K562 (cell line): Measurements from ENCODE around the gene ILKAP. TPM values are rescaled to one million over a fixed set of nuclear protein-coding genes. Genes with fewer than 3 reads are reported as not detected.

Experiments
- ATAC-seq: fragments of 200-7000 bp; cut with Tn5 transposase; 3 replicates; pipeline ENCODE4 v1.9.1; 2020; ENCODE audit warnings: moderate library complexity
- BruUV-seq: library from RNA; stranded (reverse); fragments of 400-500 nt; replicated peaks from 2 replicates; lab custom pipeline; 2021; lab: Mats Ljungman, UMichigan
- CTCF ChIA-PET: fragments of 300-600 bp; formaldehyde crosslinking; extraction: SDS; loops from one replicate; lab custom pipeline; 2021; ENCODE audit warnings: low intra/inter-chr PET ratio; lab: Yijun Ruan, JAX
- POLR2A ChIA-PET: fragments of 300-600, 350-650 bp; sonication (Branson Sonifier 250); formaldehyde crosslinking; extraction: SDS; loops from one replicate; lab custom pipeline; 2021; ENCODE audit warnings: antibody characterized with exemption, inconsistent platforms; lab: Yijun Ruan, JAX
- DNase-seq, 4 experiments: peaks; one replicate each; pipeline versions ENCODE4 v3.0.0 to v3.0.0-alpha.2; 2011 to 2018; ENCODE audit warnings: low spot score in 3 of 4, mixed read lengths in 3 of 4; ENCODE audit errors: extremely low read depth in 1 of 4
- FAIRE-seq: peaks from 2 replicates; lab custom pipeline; 2011; peaks lifted over from hg19 to GRCh38; lab: Jason Lieb, UNC
- H2AFZ ChIP-seq: 2 replicates; pipeline ENCODE4 v1.6.0; 2011; ENCODE audit warnings: low read depth, low read length, control low read depth, inconsistent platforms
- H3K27ac ChIP-seq: fragments of 200-600 bp; 3 replicates; pipeline ENCODE4 v1.8.0; 2011; ENCODE audit warnings: low read depth, mild to moderate bottlenecking, control low read depth, inconsistent platforms, low read length, moderate library complexity, mixed read lengths; ENCODE audit errors: extremely low read depth
- H3K27me3 ChIP-seq, 2 experiments: fragments of 300-600 bp in 1 of 2; 2 replicates in 1 of 2; 3 replicates in 1 of 2; pipeline versions ENCODE4 v1.6.0 to v1.8.0; 2011; ENCODE audit warnings: inconsistent platforms in 2 of 2, low read length in 2 of 2, mild to moderate bottlenecking in 1 of 2, mixed read lengths in 1 of 2, moderate library complexity in 1 of 2; ENCODE audit not compliant: control insufficient read depth in 2 of 2, insufficient read depth in 2 of 2
- H3K36me3 ChIP-seq: fragments of 300-600 bp; 3 replicates; pipeline ENCODE4 v1.8.0; 2011; ENCODE audit warnings: mild to moderate bottlenecking, low read length, inconsistent platforms; ENCODE audit not compliant: control insufficient read depth, insufficient read depth
- H3K4me1 ChIP-seq, 2 experiments: fragments of 200-600 bp in 1 of 2; replicated peaks in 1 of 2; 2 replicates in 1 of 2; 3 replicates in 1 of 2; pipeline versions ENCODE4 v1.5.1 to v1.8.0; 2011; ENCODE audit warnings: inconsistent platforms in 2 of 2, low read length in 2 of 2, mild to moderate bottlenecking in 1 of 2, mixed read lengths in 1 of 2, moderate library complexity in 1 of 2; ENCODE audit not compliant: control insufficient read depth in 2 of 2, insufficient read depth in 2 of 2
- H3K4me2 ChIP-seq: 2 replicates; pipeline ENCODE4 v1.6.1; 2011; ENCODE audit warnings: low read length, control low read depth, inconsistent platforms, mixed read lengths; ENCODE audit not compliant: insufficient read depth
- H3K4me3 ChIP-seq: fragments of 200-600 bp; sonication (generic), shearing (Covaris generic); 2 replicates; pipeline ENCODE4 v1.5.1; 2016; ENCODE audit warnings: control low read depth, inconsistent platforms
- H3K79me2 ChIP-seq: fragments of 200-600 bp; 3 replicates; pipeline ENCODE4 v1.8.0; 2011; ENCODE audit warnings: low read length, inconsistent platforms; ENCODE audit not compliant: control insufficient read depth, insufficient read depth
- H3K9ac ChIP-seq, 2 experiments: 2 replicates each; pipeline versions ENCODE4 v1.6.0 to v1.6.1; 2011; ENCODE audit warnings: low read depth in 2 of 2, low read length in 2 of 2, control low read depth in 1 of 2, inconsistent platforms in 1 of 2, mild to moderate bottlenecking in 1 of 2, mixed read lengths in 1 of 2; ENCODE audit not compliant: insufficient read depth in 1 of 2
- H3K9me1 ChIP-seq: one replicate; pipeline ENCODE4 v1.6.0; 2011; ENCODE audit warnings: inconsistent platforms, mild to moderate bottlenecking, low read length, moderate library complexity; ENCODE audit not compliant: control insufficient read depth, insufficient read depth
- H3K9me3 ChIP-seq: replicated peaks from 2 replicates; pipeline ENCODE4 v1.5.1; 2011; ENCODE audit warnings: low read depth, low read length, inconsistent platforms; ENCODE audit not compliant: control insufficient read depth, insufficient read depth
- H4K20me1 ChIP-seq: replicated peaks from 2 replicates; pipeline ENCODE4 v1.6.1; 2011; ENCODE audit warnings: low read length, inconsistent platforms, mixed read lengths; ENCODE audit not compliant: control insufficient read depth, insufficient read depth
- AFF1 ChIP-seq, 2 experiments: fragments of 450-650 bp; IDR thresholded peaks; 2 replicates each; pipeline ENCODE4 v1.6.1; 2018; ENCODE audit warnings: mild to moderate bottlenecking in 2 of 2, low read depth in 1 of 2; ENCODE audit not compliant: partially characterized antibody in 2 of 2
- ATF1 ChIP-seq, 2 experiments: fragments of 450-650 bp in 1 of 2; IDR thresholded peaks; 2 replicates each; pipeline ENCODE4 v1.6.1; 2016; ENCODE audit warnings: missing compliant biosample characterization in 1 of 2, missing genetic modification characterization in 1 of 2
- BCOR ChIP-seq: fragments of 450-650 bp; IDR thresholded peaks from 2 replicates; pipeline ENCODE4 v1.6.1; 2016
- CREB1 ChIP-seq, 2 experiments: sonication (generic) in 1 of 2; formaldehyde crosslinking in 1 of 2; IDR thresholded peaks; 2 replicates each; pipeline versions ENCODE4 v1.6.1 to v1.8.0; 2012 to 2022; ENCODE audit warnings: inconsistent platforms in 1 of 2, mild to moderate bottlenecking in 1 of 2, missing genetic modification reagents in 1 of 2, moderate library complexity in 1 of 2
- DNMT1 ChIP-seq: fragments of 450-650 bp; IDR thresholded peaks from 2 replicates; pipeline ENCODE4 v1.6.1; 2016; ENCODE audit warnings: antibody characterized with exemption, mild to moderate bottlenecking
- JUN ChIP-seq, 2 experiments: sonication (generic) in 1 of 2; formaldehyde crosslinking in 1 of 2; IDR thresholded peaks; 2 replicates each; pipeline versions ENCODE4 v1.6.1 to v1.8.0; 2012 to 2022; ENCODE audit warnings: borderline replicate concordance in 2 of 2, mild to moderate bottlenecking in 2 of 2, improper control_type of control experiment in 1 of 2, low read depth in 1 of 2, low read length in 1 of 2, missing genetic modification reagents in 1 of 2
- KDM1A ChIP-seq, 2 experiments: fragments of 450-650 bp; IDR thresholded peaks; 2 replicates each; pipeline ENCODE4 v1.6.1; 2016; ENCODE audit warnings: mild to moderate bottlenecking in 2 of 2
- LARP7 ChIP-seq: fragments of 450-650 bp; IDR thresholded peaks from 2 replicates; pipeline ENCODE4 v1.6.1; 2016
- MCM5 ChIP-seq: fragments of 450-650 bp; IDR thresholded peaks from 2 replicates; pipeline ENCODE4 v1.6.1; 2016; ENCODE audit warnings: low read depth
- NR2C2 ChIP-seq, 2 experiments: fragments of 200-800 bp in 1 of 2; sonication (Bioruptor generic) in 1 of 2; sonication (generic) in 1 of 2; formaldehyde crosslinking in 1 of 2; IDR thresholded peaks; 2 replicates each; pipeline versions ENCODE4 v1.6.1 to v1.8.0; 2016 to 2022; ENCODE audit warnings: mild to moderate bottlenecking in 1 of 2, missing compliant biosample characterization in 1 of 2, missing genetic modification characterization in 1 of 2, missing genetic modification reagents in 1 of 2
- SPI1 ChIP-seq: IDR thresholded peaks from 2 replicates; pipeline ENCODE4 v1.6.1; 2011; ENCODE audit warnings: low read depth, low read length, control low read depth, borderline replicate concordance
- WHSC1 ChIP-seq: IDR thresholded peaks from one replicate; pipeline ENCODE4 v1.6.1; 2012; ENCODE audit warnings: low read length, control low read depth, inconsistent platforms
- ZNF133 ChIP-seq: fragments of 250-450 bp; sonication (Bioruptor Pico); IDR thresholded peaks from 2 replicates; pipeline ENCODE4 v1.4.0; 2020; ENCODE audit warnings: mild to moderate bottlenecking
- WGBS: fragments of 100-300 bp; shearing (Covaris generic); methylation state at CpG from one replicate; pipeline ENCODE4 v1.1.6; 2016; ENCODE audit warnings: low coverage, mixed read lengths; ENCODE audit not compliant: insufficient coverage; ENCODE audit errors: missing lambda C conversion rate; 5-methylcytosine and 5-hydroxymethylcytosine counted together
- in situ Hi-C: fragments of 300-500 bp; cut with MboI; formaldehyde crosslinking; loops from 4 replicates; pipeline ENCODE4 v1.15.0; 2018; ENCODE audit warnings: inconsistent platforms, mixed read lengths
- intact Hi-C: fragments of 100-400 bp; cut with micrococcal nuclease; formaldehyde crosslinking; loops from 2 replicates; pipeline ENCODE4 v1.14.2; 2022
- polyA plus RNA-seq, 8 experiments: library from polyadenylated mRNA; depleted of rRNA in 4 of 8; stranded (reverse) in 5 of 8; unstranded in 3 of 8; fragments of >200 nt; fragmentation: Nextera tagmentation in 2 of 8; fragmentation: Illumina TruSeq in 1 of 8; extraction: Ambion mirVana in 2 of 8; extraction: Trizol in 1 of 8; gene quantifications; 2 replicates each; pipeline versions ENCODE4 v1.2.1 to v1.2.3, GENCODE V29; 2011 to 2014; ENCODE audit warnings: inconsistent platforms in 1 of 8, missing spikeins in 1 of 8
- total RNA-seq, 7 experiments: library from RNA; depleted of rRNA in 6 of 7; stranded (reverse); fragments of >200 nt in 6 of 7; fragmentation: Illumina TruSeq in 2 of 7; extraction: Trizol in 2 of 7; gene quantifications; 2 replicates each; pipeline versions ENCODE4 v1.2.1 to v1.2.3, GENCODE V29; 2011 to 2021; ENCODE audit warnings: low replicate concordance in 1 of 7
- TF ChIP-seq, protein P1 (sequence below): IDR thresholded peaks from 2 replicates; pipeline ENCODE4 v1.6.1; 2014; ENCODE audit warnings: antibody characterized with exemption
- TF ChIP-seq, protein P2 (sequence below): fragments of 250-450 bp; sonication (Bioruptor Pico); IDR thresholded peaks from 2 replicates; pipeline ENCODE4 v1.8.0; 2021; ENCODE audit warnings: borderline replicate concordance, mild to moderate bottlenecking, moderate library complexity; ENCODE audit not compliant: poor library complexity, severe bottlenecking

The ILKAP gene
- total and polyA plus RNA-seq, 9 of the 15 experiments (the other 6 are each of a cell fraction or from before 2014, with no cell fraction given): 3.1 to 43.9 (median 20.7) TPM

- Histone ChIP-seq H3K36me3 (no peaks in the 10 kb centered on the region), H3K9me1 (no peaks in the 10 kb centered on the region), H4K20me1 (no peaks in the 10 kb centered on the region), H3K9me3 (no peaks in the 10 kb centered on the region), H3K27ac (no peak overlapping the region), H3K4me1 (peaks cover 0 to 43% of the 10 kb centered on the region in 2 experiments; a peak in 2 of 5 replicates), H3K4me3 (no peak overlapping the region), H3K79me2 (no peaks in the 10 kb centered on the region), H3K9ac (no peak overlapping the region; a peak in 1 of 4 replicates), H2AFZ (no peak overlapping the region), H3K4me2 (no peak overlapping the region), H3K27me3 (no peaks in the 10 kb centered on the region)
- ChIA-PET CTCF (no interaction called here), POLR2A (no interaction called here)
- DNase-seq (no peak), FAIRE-seq (no peak), ATAC-seq (no peak)
- no TSS peak for BruUV-seq
- intact Hi-C loops (no loop called here), in situ Hi-C loops (no loop called here)
- WGBS: 58% methylated on average over 14 of the region's 19 CpGs
- TF ChIP-seq DNMT1 (no peak), AFF1 (IDR thresholded peaks at IDR 0.05; ENCODE audit: low read depth in 1 of 2, partially characterized antibody in 2 of 2) (no peak), NR2C2 (CRISPR knock-in tag; IDR thresholded peaks at IDR 0.05) (no peak), NR2C2 (tag; IDR thresholded peaks at IDR 0.05) (no peak), WHSC1 (no peak), KDM1A (IDR thresholded peaks at IDR 0.05) (0 out of 4 replicates have a peak, but pooled peaks of 1 of the 2 experiments have one; percentile 33), ATF1 (CRISPR knock-in tag; IDR thresholded peaks at IDR 0.05) (no peak), ATF1 (tag; IDR thresholded peaks at IDR 0.05) (no peak), ZNF133 (no peak), SPI1 (no peak), CREB1 (IDR thresholded peaks at IDR 0.05) (no peak), CREB1 (CRISPR knock-in tag; IDR thresholded peaks at IDR 0.05) (no peak), BCOR (0 out of 2 replicates have a peak, but pooled peaks have one; percentile 47), LARP7 (no peak), JUN (IDR thresholded peaks at IDR 0.05; ENCODE audit: borderline replicate concordance, low read depth, low read length) (no peak), JUN (CRISPR knock-in tag; IDR thresholded peaks at IDR 0.05; ENCODE audit: borderline replicate concordance) (no peak), MCM5 (no peak)
- TF ChIP-seq, protein P1, sequence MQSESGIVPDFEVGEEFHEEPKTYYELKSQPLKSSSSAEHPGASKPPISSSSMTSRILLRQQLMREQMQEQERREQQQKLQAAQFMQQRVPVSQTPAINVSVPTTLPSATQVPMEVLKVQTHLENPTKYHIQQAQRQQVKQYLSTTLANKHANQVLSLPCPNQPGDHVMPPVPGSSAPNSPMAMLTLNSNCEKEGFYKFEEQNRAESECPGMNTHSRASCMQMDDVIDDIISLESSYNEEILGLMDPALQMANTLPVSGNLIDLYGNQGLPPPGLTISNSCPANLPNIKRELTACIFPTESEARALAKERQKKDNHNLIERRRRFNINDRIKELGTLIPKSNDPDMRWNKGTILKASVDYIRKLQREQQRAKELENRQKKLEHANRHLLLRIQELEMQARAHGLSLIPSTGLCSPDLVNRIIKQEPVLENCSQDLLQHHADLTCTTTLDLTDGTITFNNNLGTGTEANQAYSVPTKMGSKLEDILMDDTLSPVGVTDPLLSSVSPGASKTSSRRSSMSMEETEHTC: no peak
- TF ChIP-seq, protein P2, sequence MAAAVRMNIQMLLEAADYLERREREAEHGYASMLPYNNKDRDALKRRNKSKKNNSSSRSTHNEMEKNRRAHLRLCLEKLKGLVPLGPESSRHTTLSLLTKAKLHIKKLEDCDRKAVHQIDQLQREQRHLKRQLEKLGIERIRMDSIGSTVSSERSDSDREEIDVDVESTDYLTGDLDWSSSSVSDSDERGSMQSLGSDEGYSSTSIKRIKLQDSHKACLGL (CRISPR knock-in tag): no peak
Measured at GRCh38 chr2:238155051-238155760, 48.3 kb downstream of the ILKAP start.
